Measurements from ENCODE around the gene SCNN1A. TPM values are rescaled to one million over a fixed set of nuclear protein-coding genes. Genes with fewer than 3 reads are reported as not detected.

The SCNN1A gene
- total RNA-seq, 2 experiments from 2014 or later: 0.35 to 1.0 TPM

- no peak for DNase-seq (ENCODE audit: low spot score)
- Histone ChIP-seq H3K4me2 (ENCODE audit: low read length) (no peak overlapping the region), H3K79me2 (ENCODE audit: insufficient read depth, low read depth, low read length) (no peaks in the 10 kb centered on the region), H3K27ac (ENCODE audit: low read depth, low read length, poor library complexity, severe bottlenecking) (no peak overlapping the region), H3K36me3 (ENCODE audit: insufficient read depth, low read length) (no peaks in the 10 kb centered on the region), H3K9me2 (ENCODE audit: insufficient read depth, low read length) (no peaks in the 10 kb centered on the region), H3K9me3 (ENCODE audit: low read length) (no peaks in the 10 kb centered on the region), H2AFZ (ENCODE audit: low read length) (no peak overlapping the region), H4K20me1 (ENCODE audit: insufficient read depth, low read length) (no peaks in the 10 kb centered on the region), H3K4me1 (ENCODE audit: insufficient read depth, low read length, poor library complexity, severe bottlenecking) (no peaks in the 10 kb centered on the region), H3K4me3 (ENCODE audit: low read depth, low read length, poor library complexity, severe bottlenecking) (no peak overlapping the region)
- ChIA-PET POLR2A (no interaction called here), CTCF (ENCODE audit: unreplicated experiment) (no interaction called here)
- intact Hi-C loops (cut with micrococcal nuclease; ENCODE audit: unreplicated experiment): no loop called here
- no TSS peak for BruUV-seq (replicated peaks)
- TF ChIP-seq CTCF (conservative IDR thresholded peaks at IDR 0.05; ENCODE audit: low read length): no peak
- TF ChIP-seq EZH2phosphoT487 (IDR thresholded peaks at IDR 0.05; ENCODE audit: borderline replicate concordance, low read depth, low read length): no peak
Observed at GRCh38 chr12:6315184-6315583, 60.2 kb downstream of the SCNN1A start.

GRCh38 chr12:6314776-6315175, 60.6 kb downstream of the SCNN1A start:
- Histone ChIP-seq H3K4me2 (ENCODE audit: low read length) (no peak overlapping the region), H4K20me1 (ENCODE audit: insufficient read depth, low read length) (no peaks in the 10 kb centered on the region), H3K9me2 (ENCODE audit: insufficient read depth, low read length) (no peaks in the 10 kb centered on the region), H3K4me3 (ENCODE audit: low read depth, low read length, poor library complexity, severe bottlenecking) (no peak overlapping the region), H3K9me3 (ENCODE audit: low read length) (no peaks in the 10 kb centered on the region), H3K4me1 (ENCODE audit: insufficient read depth, low read length, poor library complexity, severe bottlenecking) (no peaks in the 10 kb centered on the region), H3K27ac (ENCODE audit: low read depth, low read length, poor library complexity, severe bottlenecking) (no peak overlapping the region), H3K36me3 (ENCODE audit: insufficient read depth, low read length) (no peaks in the 10 kb centered on the region), H2AFZ (ENCODE audit: low read length) (no peak overlapping the region), H3K79me2 (ENCODE audit: insufficient read depth, low read depth, low read length) (no peaks in the 10 kb centered on the region)
- no peak for DNase-seq (ENCODE audit: low spot score)
- ChIA-PET POLR2A (no interaction called here), CTCF (ENCODE audit: unreplicated experiment) (no interaction called here)
- TF ChIP-seq EZH2phosphoT487 (IDR thresholded peaks at IDR 0.05; ENCODE audit: borderline replicate concordance, low read depth, low read length) (no peak), CTCF (conservative IDR thresholded peaks at IDR 0.05; ENCODE audit: low read length) (no peak)
- no TSS peak for BruUV-seq (replicated peaks)
- intact Hi-C loops (cut with micrococcal nuclease; ENCODE audit: unreplicated experiment): no loop called here

- H3K4me2 ChIP-seq (ENCODE audit: low read length): no peak overlapping the region
- DNase-seq (ENCODE audit: low spot score): no peak
- CTCF ChIA-PET (ENCODE audit: unreplicated experiment): no interaction called here
Observed at GRCh38 chr12:6313326-6313940, 61.9 kb downstream of the SCNN1A start.

More at GRCh38 chr12:6313326-6313940, 61.9 kb downstream of the SCNN1A start:
- Histone ChIP-seq H3K4me1 (ENCODE audit: insufficient read depth, low read length, poor library complexity, severe bottlenecking) (no peaks in the 10 kb centered on the region), H3K4me3 (ENCODE audit: low read depth, low read length, poor library complexity, severe bottlenecking) (no peak overlapping the region), H2AFZ (ENCODE audit: low read length) (no peak overlapping the region), H3K9me2 (ENCODE audit: insufficient read depth, low read length) (no peaks in the 10 kb centered on the region), H3K79me2 (ENCODE audit: insufficient read depth, low read depth, low read length) (no peaks in the 10 kb centered on the region), H4K20me1 (ENCODE audit: insufficient read depth, low read length) (no peaks in the 10 kb centered on the region), H3K36me3 (ENCODE audit: insufficient read depth, low read length) (no peaks in the 10 kb centered on the region), H3K9me3 (ENCODE audit: low read length) (no peaks in the 10 kb centered on the region), H3K27ac (ENCODE audit: low read depth, low read length, poor library complexity, severe bottlenecking) (no peak overlapping the region)
- TF ChIP-seq EZH2phosphoT487 (IDR thresholded peaks at IDR 0.05; ENCODE audit: borderline replicate concordance, low read depth, low read length): no peak
- TF ChIP-seq CTCF (conservative IDR thresholded peaks at IDR 0.05; ENCODE audit: low read length): no peak
- no TSS peak for BruUV-seq (replicated peaks)
- POLR2A ChIA-PET: no interaction called here
- intact Hi-C loops (cut with micrococcal nuclease; ENCODE audit: unreplicated experiment): no loop called here
